ENCODE data around the gene PGGHG.
"Not testable (repeated sequence)": the region's sequence is repeated elsewhere in the genome, so short reads cannot be mapped to it uniquely, and the experiment has no call there.

Gene PGGHG

DNA sequence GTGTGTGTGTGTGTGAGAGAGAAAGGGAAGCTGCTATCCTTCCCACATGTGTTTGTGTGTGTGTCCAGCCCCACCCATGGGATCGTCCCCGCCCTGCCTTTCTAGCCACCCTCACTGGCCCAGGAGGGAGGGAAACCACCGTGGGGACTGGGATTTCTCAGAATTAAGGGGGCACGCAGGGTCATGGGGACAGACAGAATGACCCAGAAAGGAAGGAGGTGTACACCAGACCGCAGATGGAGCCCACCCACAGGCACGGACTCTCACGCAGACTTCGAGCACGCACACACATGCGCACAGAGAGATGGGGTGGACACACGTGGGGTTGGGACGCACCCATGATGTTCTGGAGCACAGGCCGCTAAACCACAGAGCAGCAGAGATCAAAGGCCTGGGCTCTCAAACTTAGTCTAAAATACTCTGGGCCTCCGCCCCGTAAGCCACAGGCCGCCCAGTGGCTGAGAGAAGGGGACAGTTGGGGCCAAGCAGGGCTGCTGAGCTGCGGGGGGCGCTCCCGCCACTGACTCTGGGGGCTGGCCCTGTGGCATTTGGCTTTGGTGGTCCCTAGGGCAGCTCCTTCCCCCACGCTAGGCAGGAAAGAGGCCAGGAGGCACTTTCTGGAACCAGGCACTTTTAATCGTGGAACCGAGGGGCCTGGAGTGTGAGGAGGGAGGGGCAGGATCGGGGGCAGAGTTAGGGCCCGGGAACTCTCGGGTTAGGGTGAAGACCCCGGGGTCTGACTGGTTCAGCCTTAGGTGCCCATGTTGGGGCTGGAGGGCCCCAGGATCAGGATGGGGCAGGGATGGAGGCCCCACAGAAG lies 8.9 kb downstream of the PGGHG start:
- no peak for DNase-seq (ENCODE audit: low read depth)

DNA sequence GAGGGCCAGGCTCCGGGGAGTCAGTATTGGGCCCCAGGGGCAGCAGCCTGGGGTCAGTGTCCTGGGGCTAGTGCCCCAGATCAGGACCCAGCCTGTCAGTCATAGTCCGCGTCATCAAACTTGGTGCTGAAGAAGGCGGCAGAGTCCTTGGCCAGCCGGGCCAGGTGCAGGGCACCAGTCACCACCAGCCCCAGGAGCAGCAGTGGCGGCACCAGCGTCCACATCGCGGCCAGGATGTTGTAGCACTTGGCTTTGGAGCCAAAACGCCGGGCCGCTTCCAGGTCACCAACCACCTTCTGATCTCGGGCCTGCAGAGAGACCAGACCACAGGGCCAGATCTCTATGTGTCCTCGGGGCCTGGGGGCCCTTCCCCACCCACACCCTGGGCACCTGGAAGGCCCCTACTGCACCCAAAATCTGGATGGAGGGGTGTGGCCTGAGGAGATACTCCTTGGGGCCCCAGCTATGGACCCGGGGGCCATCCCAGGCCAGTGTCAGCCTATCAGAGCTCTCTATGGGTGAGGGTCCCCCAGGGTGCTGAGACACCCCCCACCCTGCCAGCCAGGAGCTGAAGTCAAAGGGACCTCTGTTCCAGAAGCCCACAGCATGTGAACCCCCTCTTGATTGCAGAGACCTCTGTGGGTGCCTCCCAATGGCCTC lies 9.6 kb downstream of the PGGHG start:
- DNase-seq (ENCODE audit: low read depth) = no peak

DNA sequence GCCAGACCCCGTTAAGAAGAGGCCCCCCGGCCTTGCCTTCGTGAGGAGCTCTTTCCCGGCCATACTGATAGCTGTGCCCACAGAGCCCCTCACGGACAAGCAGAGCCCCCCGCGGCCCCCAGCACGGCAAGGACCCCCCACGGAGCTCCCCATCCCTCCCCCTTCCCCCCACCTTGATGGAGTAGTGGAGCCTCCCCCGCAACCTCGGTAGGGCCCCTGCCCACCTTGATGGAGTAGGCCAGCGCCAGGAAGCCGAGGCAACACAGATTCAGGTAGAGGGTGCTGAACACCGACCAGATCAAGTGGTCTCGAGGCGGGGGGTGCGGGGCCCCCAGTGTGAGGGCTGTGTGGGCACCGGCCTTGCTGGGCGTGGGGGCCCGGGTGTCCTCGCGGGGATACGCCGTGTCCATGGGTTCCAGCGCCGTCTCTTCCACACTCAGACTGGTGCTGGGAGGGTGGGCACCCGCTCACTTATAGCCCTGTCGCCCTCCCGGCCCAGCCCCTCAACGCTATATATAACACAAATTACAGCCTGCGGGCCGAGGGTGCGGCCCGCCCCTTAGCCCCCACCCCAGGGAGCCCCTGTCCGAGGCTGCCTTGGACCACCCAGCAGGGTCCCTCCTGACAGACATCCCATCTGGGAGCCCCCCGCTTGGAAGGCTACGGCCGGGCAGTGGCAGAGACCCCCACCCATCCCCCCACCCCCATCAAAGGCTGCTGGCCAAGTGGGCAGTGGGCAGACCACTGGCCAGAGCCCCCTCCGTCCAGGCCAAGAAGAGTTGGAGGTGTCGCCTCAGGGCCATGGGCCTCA lies 10.4 kb downstream of the PGGHG start, which contains the start of gene IFITM5:
TSS of gene IFITM5 (minus strand) at position 446 of the 811 bp plus-strand sequence. CDS start at position 410, 36 bp downstream.
- DNase-seq (ENCODE audit: low read depth) = no peak

DNA sequence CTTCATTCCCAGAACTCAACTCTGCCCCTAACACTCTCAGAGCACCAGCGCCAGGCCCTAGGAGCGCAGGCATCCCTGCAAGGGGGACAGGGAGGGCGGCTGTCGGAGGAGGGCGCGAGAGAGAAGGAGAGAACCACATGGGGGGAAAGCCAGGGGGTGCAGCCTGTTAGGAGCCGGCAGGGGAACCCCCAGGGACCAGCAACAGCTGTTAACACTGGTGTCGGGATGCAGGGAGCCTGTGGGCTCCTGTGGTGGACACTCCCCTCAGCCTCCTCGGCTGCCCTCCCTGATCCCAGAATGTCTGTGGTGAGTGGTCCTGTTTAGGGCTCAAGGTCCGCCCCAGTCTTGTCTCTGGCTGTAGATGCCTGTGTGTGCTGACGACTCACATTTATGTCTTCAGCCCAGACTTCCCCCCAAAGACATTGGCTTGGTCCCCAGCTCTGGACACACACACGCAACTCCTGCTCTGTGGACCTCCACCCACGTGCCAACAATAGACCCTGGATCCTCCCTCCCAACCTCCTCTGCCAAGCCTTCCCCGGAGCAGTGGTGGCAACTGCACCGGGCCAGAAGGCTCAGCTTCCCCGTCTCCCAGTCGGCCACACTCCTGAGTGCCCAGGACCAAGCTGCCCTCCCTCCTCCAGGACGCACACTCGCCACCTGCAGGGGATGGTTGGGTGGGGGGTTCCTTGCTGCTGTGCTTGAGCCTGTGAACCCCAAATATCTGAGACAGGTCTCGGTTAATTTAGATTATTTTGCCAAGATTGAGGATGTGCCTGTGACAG lies 11.2 kb downstream of the PGGHG start:
- DNase-seq (ENCODE audit: low read depth) = no peak

DNA sequence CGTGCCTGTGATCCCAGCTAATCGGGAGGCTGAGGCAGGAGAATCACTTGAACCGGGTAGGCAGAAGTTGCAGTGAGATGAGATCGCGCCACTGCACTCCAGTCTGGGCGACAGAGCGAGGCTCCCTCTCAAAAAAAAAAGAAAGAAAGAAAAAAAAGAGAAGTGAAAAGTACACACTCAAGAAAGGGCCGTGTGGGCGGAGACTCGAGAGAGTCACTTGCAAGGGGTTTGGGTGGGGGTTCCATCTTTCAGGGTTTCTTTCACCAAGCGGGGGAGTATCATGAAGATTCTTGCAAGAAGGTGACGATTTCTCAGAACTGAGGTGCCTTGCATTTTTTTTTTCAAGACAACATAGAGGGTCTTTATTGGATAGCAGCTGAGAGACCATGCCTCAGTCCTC lies 14.4 kb downstream of the PGGHG start:
- DNase-seq (ENCODE audit: low read depth) = no peak

DNA sequence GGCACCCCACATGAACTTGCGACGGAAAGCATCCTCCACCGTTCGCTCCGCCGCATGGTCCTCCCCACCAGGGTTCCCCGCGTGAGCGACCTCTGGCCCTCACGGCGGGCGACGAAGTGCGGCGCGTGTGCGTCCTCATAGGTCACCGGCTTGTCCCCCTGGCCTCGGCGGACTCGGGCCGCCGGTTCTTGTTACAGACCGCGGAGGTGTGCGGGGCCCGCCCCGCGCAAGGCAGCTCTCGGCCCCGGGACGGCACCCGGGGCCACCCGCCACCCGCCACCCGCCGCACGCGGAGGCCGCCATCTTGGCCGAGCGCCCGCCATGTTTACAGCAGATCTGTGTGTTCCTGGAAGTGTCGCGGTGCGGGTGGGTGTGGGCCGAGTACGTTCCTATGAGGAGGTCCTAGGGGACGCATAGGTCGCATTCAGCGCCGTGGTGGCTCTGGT lies 15.2 kb downstream of the PGGHG start:
- DNase-seq (ENCODE audit: low read depth) = no peak

DNA sequence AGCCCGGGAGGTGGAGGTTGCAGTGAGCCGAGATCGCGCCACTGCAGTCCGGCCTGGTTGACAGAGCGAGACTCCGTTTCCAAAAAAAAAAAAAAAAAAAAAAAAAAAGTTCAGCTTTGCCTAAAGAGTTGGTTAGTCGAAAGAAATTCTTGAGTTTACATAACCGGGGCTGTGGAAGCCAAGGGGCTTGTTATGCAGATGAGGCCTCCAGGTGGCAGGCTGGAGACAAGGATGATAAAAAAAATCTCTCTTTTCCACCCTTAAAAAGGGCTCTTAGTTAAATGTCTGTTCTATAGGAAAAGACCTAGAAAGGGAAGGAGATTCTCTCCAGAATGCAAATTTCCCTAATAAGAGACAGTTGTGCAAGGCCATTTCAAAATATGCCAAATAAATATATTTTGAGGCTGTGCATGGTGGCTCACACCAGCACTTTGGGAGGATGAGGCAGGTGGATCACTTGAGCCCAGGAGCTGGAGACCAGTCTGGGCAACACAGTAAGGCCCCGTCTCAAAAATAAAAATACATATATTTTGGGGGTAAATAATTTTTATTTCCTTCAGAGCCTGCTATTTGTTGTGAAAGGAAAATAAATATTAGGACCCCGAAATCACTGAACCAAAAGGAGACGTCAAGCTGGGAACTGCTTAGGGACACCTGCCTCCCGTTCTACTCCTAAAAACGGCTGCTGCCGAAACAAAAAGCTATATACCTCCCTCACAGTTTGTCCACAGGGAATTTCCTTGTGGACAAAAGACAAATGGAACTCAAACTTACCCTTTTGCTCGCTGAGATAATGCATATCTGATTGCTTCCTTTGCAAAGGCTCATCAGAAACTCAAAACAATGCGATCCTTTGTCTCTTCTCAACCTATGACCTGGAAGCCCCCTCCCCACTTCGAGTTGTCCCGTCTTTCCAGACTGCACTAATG lies 16.3 kb downstream of the PGGHG start:
- no peak for DNase-seq (ENCODE audit: low read depth)

DNA sequence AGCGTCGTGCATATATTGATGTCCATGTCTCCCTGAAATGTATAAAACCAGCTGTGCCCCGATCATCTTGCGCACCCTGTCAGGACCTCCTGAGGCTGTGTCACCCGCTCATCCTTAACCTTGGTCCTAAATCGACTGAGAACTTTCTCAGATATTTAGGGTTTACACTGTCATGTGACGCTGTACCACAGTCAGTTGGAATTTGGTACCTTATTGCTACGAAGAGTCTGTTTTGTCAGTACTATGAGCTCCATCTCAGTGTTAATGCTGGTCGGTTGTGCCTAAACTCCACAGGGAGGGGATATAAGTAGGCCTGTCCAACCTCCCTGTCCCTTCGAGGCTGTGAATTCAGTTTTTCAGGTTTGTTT lies 16.9 kb downstream of the PGGHG start:
- DNase-seq (ENCODE audit: low read depth) = no peak

DNA sequence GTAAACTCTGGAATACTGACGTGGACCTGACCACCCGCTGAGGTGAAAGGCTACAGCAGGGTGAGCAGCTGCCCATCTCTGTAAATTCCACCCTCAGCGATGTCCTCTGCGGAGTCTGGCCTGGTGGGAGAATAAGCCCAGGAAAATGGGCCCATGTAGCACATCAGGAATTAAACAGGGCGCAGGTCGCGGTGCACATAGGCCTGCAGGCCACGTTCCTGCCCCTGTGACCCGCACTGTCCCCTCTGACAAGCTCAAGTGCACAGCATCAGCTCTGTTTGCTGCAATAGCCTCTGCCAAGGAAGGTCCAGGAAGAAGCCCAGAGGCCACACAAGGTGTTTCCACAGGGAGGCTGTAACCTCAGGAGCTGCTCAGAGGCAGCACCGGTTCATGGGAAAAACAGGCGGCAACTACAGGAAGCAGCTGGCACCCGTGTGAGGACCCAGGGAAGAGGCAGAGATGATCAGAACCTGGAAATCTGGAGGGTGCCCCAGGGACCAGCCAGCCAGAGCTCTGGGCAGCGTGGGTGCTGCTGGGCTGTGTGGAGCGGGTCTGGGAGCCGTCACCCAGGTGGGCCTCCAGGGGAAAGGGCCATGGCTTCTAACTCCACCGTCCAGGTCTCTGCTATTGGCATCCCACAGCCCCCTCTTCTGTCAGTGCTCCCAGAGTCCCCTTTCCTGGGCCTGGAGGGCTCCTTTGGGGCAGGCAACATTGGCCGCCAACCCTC lies 17.9 kb downstream of the PGGHG start:
- DNase-seq (ENCODE audit: low read depth) = no peak

DNA sequence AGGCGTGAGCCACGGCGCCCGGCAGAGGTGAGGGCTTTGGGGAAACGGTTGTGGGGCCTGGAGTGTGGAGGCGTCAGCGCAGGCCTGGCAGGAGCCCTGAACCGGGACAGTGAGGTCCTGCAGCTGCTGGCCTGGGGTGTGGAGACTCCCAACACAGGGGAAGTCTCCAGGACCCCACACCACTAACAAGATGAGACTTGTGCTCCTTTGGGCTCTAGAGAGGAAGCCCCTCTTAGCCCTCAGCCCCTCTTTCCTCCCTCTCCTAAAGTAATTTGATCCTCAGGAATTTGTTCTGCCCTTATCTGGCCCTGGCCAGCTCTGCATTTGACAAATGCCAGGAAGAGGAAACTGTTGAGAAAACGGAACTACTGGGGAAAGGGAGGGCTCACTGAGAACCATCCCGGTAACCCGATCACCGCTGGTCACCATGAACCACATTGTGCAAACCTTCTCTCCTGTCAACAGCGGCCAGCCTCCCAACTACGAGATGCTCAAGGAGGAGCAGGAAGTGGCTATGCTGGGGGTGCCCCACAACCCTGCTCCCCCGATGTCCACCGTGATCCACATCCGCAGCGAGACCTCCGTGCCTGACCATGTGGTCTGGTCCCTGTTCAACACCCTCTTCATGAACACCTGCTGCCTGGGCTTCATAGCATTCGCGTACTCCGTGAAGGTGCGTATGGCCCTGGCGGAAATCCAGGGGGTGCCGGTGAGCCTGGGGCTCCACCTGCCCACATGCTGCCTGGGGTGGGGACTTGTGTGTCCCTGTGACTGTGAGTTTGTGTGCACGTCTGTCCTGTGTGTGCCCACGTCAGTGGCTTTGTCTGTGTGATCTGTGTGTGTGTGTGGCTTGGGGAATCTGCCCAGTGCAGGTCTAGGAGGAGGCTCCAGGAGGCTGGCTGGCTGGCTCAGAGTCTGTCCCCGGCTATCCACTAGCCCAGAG lies 19.1 kb downstream of the PGGHG start, which contains the start of gene IFITM2:
TSS of gene IFITM2 (plus strand) at position 51 of the 943 bp plus-strand sequence. CDS start at position 428, 377 bp downstream.
- DNase-seq (ENCODE audit: low read depth) = not testable (repeated sequence)

DNA sequence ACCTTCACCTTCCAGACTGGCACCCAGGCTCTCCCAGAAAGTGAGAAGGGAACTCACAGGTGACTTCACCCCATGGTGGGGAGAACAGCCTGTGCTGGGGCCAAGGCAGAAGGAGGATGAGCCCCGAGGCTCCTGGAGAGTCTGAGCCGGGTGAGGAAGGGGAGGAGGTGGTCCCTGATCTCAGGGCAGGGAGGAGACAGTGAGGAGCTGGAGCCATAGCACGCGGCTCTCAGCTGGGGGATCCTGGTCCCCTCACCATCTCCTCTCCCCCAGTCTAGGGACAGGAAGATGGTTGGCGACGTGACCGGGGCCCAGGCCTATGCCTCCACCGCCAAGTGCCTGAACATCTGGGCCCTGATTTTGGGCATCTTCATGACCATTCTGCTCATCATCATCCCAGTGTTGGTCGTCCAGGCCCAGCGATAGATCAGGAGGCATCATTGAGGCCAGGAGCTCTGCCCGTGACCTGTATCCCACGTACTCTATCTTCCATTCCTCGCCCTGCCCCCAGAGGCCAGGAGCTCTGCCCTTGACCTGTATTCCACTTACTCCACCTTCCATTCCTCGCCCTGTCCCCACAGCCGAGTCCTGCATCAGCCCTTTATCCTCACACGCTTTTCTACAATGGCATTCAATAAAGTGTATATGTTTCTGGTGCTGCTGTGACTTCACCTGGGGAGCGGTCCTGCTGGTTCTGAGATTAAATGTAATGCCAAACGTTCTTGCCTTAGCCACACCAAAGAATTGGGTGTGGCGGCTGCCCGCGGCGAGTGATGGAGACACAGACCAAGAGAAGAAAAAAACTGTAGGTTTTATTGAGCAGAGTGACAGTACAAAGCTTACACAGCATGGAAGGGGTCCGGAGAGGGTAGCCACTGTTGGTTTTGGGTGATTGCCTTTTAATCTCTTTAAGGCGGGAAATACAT lies 20.1 kb downstream of the PGGHG start:
- not testable (repeated sequence) for DNase-seq (ENCODE audit: low read depth)

DNA sequence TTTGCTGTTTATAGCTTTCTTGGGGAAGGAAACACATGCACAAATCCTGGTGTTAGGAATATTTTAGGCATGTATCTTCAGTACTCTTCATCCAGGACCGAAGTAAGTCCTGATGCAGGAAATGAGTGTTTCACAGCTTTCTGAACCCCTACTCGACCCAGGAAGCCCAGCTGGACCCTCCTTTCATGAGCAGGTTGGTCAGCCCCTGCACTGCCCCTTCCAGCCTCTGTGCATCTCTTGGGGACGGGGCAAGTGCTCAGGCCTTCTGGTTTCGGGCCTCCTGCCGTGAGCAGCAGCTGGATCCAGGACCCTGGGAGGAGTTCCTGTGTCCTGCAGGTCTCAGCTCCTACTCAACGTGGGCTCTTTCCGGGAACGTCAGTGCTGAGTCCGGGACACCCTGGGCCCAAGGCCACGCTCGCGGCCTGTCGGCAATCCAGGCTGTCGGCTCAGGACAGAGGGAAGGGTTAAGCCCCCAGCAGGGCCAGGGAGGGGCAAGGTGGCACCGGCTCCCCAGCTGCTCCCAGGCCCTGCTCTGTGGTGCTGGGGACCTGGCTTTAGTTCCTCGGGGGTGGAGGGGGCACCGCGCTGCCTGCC lies 21.1 kb downstream of the PGGHG start:
- not testable (repeated sequence) for DNase-seq (ENCODE audit: low read depth)

DNA sequence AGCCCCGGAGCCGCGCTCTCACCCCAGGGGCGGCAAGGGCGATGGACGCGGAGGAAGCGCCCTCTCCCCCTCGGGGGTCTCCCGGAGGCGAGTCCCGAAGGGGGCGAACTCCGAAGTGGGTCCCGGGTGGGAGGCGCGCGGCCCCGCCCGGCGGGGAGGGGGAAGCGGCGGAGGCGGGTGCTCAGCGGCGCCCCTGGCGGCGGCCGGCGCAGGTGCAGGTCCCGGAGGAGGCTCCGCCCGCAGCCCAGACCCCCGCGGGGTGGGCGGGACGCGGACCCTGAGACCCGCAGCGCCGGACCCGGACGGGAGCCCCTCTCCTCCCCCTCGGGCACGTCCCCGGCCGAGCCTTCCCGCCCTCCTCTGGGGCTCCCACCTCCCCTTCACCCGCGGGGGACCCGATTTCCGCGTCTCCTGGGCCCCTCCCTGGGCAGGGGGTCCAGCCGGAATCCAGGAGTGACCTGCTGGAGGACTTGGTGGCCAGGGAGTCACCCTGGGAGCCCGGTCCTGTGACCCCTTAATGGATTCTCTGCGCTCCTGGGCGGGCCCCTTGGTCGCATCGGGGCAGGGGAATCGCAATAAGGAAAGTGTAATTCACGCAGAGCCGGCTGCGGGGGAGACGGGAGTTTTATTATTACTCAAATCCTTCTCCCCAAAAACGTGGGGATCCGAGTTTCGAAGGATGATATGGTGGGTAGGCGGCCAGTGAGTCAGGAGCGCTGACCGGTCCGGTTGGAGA lies 22.3 kb downstream of the PGGHG start:
- not testable (repeated sequence) for DNase-seq (ENCODE audit: low read depth)

DNA sequence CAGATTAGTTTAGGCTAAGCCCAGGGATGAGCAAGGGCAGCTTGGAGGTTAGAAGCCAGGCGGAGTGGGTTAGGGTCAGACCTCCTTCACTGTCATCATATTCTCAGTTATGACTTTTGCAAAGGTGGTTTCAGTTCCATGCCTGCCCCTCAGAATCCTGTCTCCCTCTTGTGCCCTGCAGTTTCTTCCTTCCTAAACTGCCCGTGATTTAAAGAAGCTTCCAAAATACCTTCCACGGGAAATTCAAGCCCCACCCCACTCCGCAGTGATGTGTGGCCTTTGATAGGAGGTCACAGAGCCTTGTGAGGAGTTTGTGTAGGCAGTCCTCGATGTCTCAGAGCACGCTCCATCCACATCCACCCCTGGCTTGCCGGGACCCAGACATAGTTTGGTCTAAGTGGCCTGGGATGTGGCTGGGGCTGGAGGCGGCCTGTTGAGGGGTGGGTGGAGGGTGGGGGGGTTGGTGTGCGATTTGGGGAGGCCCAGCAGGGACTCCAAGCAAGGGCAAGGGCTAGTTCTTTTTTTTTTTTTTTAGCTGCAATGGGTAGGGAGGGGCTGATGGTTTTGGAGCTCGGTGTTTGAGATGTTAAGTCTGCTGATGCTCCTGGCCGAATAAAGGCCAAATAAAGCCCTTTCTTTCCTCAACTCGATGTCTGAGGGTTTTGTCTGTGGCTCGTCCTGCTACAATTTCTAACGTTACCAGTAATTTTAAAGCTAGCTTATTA lies 23.3 kb downstream of the PGGHG start:
- no peak for DNase-seq (ENCODE audit: low read depth)

DNA sequence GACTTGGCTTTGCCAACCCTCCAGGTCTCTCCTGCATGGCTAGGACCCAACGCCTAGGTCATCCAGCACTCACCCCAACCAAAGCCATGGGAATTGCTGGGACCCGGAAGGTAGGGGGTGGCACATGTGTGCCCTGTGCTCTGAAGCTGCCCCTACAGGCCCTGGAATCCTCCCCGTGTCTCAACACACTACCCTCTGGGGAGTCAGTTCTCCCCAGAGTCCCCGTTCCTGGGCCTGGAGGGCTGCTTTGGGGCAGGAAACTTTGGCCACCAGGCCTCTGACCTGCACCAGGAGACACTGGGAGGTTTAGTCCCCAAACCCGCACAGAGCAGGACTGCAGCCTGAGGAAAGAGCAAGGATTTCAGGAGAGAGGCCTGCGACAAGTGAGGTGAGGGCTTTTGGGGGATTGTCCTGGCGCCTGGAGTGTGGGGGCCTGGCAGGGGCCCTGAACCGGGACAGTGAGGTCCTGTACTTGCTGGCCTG lies 24.4 kb downstream of the PGGHG start:
- DNase-seq (ENCODE audit: low read depth) = no peak

All from stimulated activated CD8-positive, alpha-beta memory T cell treated with anti-CD3 and anti-CD28 coated beads, Interleukin-15, amount 100 ng/mL, for 24 hours (primary cell).